ENCODE data around the gene R3HDM2.
A peak's percentile ranks its signal among the peaks of the same experiment; 100 is the strongest.
"Not testable (repeated sequence)": the region's sequence is repeated elsewhere in the genome, so short reads cannot be mapped to it uniquely, and the experiment has no call there.

Gene R3HDM2

GRCh38 chr12:57312287-57312686 is 118.6 kb downstream of the R3HDM2 start:
- in situ Hi-C loops (cut with MboI; ENCODE audit: low pct_unique_long_range_greater_than_20kb, low sequenced_read_pairs) = not testable (repeated sequence)

GRCh38 chr12:57309420-57309819 is 121.4 kb downstream of the R3HDM2 start:
- in situ Hi-C loops (cut with MboI; ENCODE audit: low pct_unique_long_range_greater_than_20kb, low sequenced_read_pairs) = no loop called here
- no peak for DNase-seq

More at GRCh38 chr12:57312287-57312686, 118.6 kb downstream of the R3HDM2 start:
- not testable (repeated sequence) for DNase-seq

- in situ Hi-C loops (cut with MboI; ENCODE audit: low pct_unique_long_range_greater_than_20kb, low sequenced_read_pairs) = no loop called here
- no peak for DNase-seq
These were observed 129.8 kb downstream of the R3HDM2 start for GRCh38 chr12:57300961-57301584.

- in situ Hi-C loops (cut with MboI; ENCODE audit: low pct_unique_long_range_greater_than_20kb, low sequenced_read_pairs) = no loop called here
- DNase-seq = no peak
These were observed 131.3 kb downstream of the R3HDM2 start for GRCh38 chr12:57299514-57300016.

GRCh38 chr12:57296291-57296690 is 134.6 kb downstream of the R3HDM2 start:
- DNase-seq = no peak
- in situ Hi-C loops (cut with MboI; ENCODE audit: low pct_unique_long_range_greater_than_20kb, low sequenced_read_pairs) = no loop called here

- DNase-seq; in situ Hi-C loops (cut with MboI; ENCODE audit: low pct_unique_long_range_greater_than_20kb, low sequenced_read_pairs): not testable (repeated sequence)
These were observed 148.8 kb downstream of the R3HDM2 start for GRCh38 chr12:57282073-57282472.

- peak; percentile 63 for DNase-seq
- in situ Hi-C loops (cut with MboI; ENCODE audit: low pct_unique_long_range_greater_than_20kb, low sequenced_read_pairs) = no loop called here
These were observed 150.4 kb downstream of the R3HDM2 start for GRCh38 chr12:57280211-57281062.

GRCh38 chr12:57278465-57279381 is 152.1 kb downstream of the R3HDM2 start:
- DNase-seq = no peak
- in situ Hi-C loops (cut with MboI; ENCODE audit: low pct_unique_long_range_greater_than_20kb, low sequenced_read_pairs) = no loop called here

- peak; percentile 42 for DNase-seq
- in situ Hi-C loops (cut with MboI; ENCODE audit: low pct_unique_long_range_greater_than_20kb, low sequenced_read_pairs) = no loop called here
These were observed 153.8 kb downstream of the R3HDM2 start for GRCh38 chr12:57276935-57277563.

GRCh38 chr12:57276233-57276632 is 154.6 kb downstream of the R3HDM2 start:
- DNase-seq; in situ Hi-C loops (cut with MboI; ENCODE audit: low pct_unique_long_range_greater_than_20kb, low sequenced_read_pairs): not testable (repeated sequence)

GRCh38 chr12:57273516-57273915 is 157.3 kb downstream of the R3HDM2 start:
- in situ Hi-C loops (cut with MboI; ENCODE audit: low pct_unique_long_range_greater_than_20kb, low sequenced_read_pairs) = no loop called here
- no peak for DNase-seq

GRCh38 chr12:57272337-57273151 is 158.3 kb downstream of the R3HDM2 start:
- DNase-seq = no peak
- in situ Hi-C loops (cut with MboI; ENCODE audit: low pct_unique_long_range_greater_than_20kb, low sequenced_read_pairs) = no loop called here

GRCh38 chr12:57270966-57271470 is 159.8 kb downstream of the R3HDM2 start:
- no peak for DNase-seq
- in situ Hi-C loops (cut with MboI; ENCODE audit: low pct_unique_long_range_greater_than_20kb, low sequenced_read_pairs) = no loop called here

GRCh38 chr12:57268264-57268663 is 162.6 kb downstream of the R3HDM2 start:
- in situ Hi-C loops (cut with MboI; ENCODE audit: low pct_unique_long_range_greater_than_20kb, low sequenced_read_pairs) = no loop called here
- no peak for DNase-seq

GRCh38 chr12:57266681-57267080 is 164.2 kb downstream of the R3HDM2 start:
- no peak for DNase-seq
- in situ Hi-C loops (cut with MboI; ENCODE audit: low pct_unique_long_range_greater_than_20kb, low sequenced_read_pairs) = no loop called here

- in situ Hi-C loops (cut with MboI; ENCODE audit: low pct_unique_long_range_greater_than_20kb, low sequenced_read_pairs) = no loop called here
- DNase-seq = no peak
These were observed 167.7 kb downstream of the R3HDM2 start for GRCh38 chr12:57263096-57263495.

GRCh38 chr12:57262126-57262822 is 168.6 kb downstream of the R3HDM2 start:
- no peak for DNase-seq
- in situ Hi-C loops (cut with MboI; ENCODE audit: low pct_unique_long_range_greater_than_20kb, low sequenced_read_pairs) = no loop called here
